Brain microvascular endothelial cell (primary cell): ENCODE measurements around the gene FLII.
A peak's percentile ranks its signal among the peaks of the same experiment; 100 is the strongest.

Experiments used
- DNase-seq: peaks from one replicate; pipeline ENCODE4 v3.0.0-alpha.2; 2020
- H3K27ac ChIP-seq: fragments of 250-450 bp; sonication (Bioruptor Pico); 2 replicates; pipeline ENCODE4 v1.5.1; 2020; ENCODE audit warnings: mild to moderate bottlenecking, moderate library complexity
- H3K27me3 ChIP-seq: fragments of 250-450 bp; sonication (Bioruptor Pico); replicated peaks from 2 replicates; pipeline ENCODE4 v1.5.1; 2020; ENCODE audit warnings: mild to moderate bottlenecking
- H3K36me3 ChIP-seq: fragments of 250-450 bp; sonication (Bioruptor Pico); replicated peaks from 2 replicates; pipeline ENCODE4 v1.5.1; 2020; ENCODE audit warnings: mild to moderate bottlenecking
- H3K4me3 ChIP-seq: 2 replicates; pipeline ENCODE4 v1.5.1; 2011; ENCODE audit warnings: low read depth, mild to moderate bottlenecking, control low read depth, low read length, moderate library complexity
- CTCF ChIP-seq: IDR thresholded peaks from 2 replicates; pipeline ENCODE4 v1.5.1; 2011; ENCODE audit warnings: low read depth, mild to moderate bottlenecking, moderate library complexity, low read length, control low read depth, inconsistent platforms; ENCODE audit errors: missing control alignments
- in situ Hi-C: cut with HindIII; loops from 2 replicates; pipeline ENCODE4 v1.10.0; 2017; ENCODE audit warnings: low sequenced_read_pairs, low pct_ligation_motif_present

The FLII gene

GRCh38 chr17:18262111-18262510 is 3.6 kb upstream of the FLII start:
- peaks cover 13% of the 10 kb centered on the region for H3K36me3 ChIP-seq
- TF ChIP-seq CTCF: no peak
- no peaks in the 10 kb centered on the region for H3K27me3 ChIP-seq
- DNase-seq: no peak
- no peak overlapping the region for H3K27ac ChIP-seq
- no peak overlapping the region for H3K4me3 ChIP-seq
- in situ Hi-C loops: no loop called here

- DNase-seq: no peak
- peaks cover 13% of the 10 kb centered on the region for H3K36me3 ChIP-seq
- H3K27ac ChIP-seq: no peak overlapping the region
- H3K27me3 ChIP-seq: no peaks in the 10 kb centered on the region
- no peak for TF ChIP-seq CTCF
- in situ Hi-C loops: no loop called here
- peak overlapping the region; percentile 86 for H3K4me3 ChIP-seq
Observed at GRCh38 chr17:18261659-18262058, 3.1 kb upstream of the FLII start.

- no peak for TF ChIP-seq CTCF
- H3K27me3 ChIP-seq: no peaks in the 10 kb centered on the region
- in situ Hi-C loops: no loop called here
Observed at GRCh38 chr17:18261146-18261515, 2.6 kb upstream of the FLII start.

DNA sequence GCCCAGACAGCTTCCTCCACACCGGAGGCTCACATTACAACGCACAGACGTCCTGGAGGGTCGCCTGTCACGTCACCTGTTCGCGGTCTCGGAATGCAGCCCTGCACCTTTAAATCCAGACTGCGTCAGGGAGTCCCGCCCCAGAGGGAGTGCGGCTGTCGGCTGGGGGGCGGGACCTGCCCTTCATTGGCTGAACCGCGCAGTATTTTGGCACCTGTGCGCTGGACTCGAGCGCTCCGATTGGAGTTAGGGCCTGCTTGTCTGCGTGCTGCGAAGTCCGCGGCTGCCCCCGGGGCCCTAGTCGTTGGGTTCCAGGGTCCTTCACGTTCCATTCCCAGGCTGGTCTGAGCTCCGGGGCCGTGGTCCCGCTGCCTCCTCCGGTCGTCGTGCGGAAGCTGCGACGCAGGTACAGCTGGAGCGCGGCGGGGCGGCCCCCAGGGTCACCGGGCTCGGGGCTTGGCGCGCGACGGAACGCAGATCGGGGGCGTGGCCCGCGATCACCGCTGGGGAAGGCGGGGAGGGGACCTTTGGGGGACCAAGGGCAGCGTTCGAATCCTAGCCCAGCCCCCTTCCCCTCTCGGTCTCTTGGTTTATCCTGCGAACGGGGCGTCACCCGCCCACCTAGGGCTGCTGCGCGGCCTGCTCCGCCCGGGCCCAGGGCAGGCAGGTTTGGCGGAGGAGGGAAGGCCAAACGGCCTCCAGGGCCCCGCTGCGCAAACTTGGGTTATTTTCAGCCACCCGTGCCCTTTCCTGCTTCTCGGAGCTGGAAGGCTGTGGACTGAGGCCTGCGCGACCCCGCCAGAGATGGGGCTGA is 2.0 kb upstream of the FLII start, which contains the start of gene MIEF2:
TSS of gene MIEF2 (plus strand) at position 331 of the 814 bp plus-strand sequence. CDS start 2,059 bp downstream, outside the sequence.
- H3K27me3 ChIP-seq: no peaks in the 10 kb centered on the region
- peak within 1 kb of the TSS; percentile 86 for H3K4me3 ChIP-seq
- H3K27ac ChIP-seq: peak within 1 kb of the TSS; percentile 22
- H3K36me3 ChIP-seq: peaks cover 22% of the 10 kb centered on the region
- DNase-seq: peak; percentile 89
- in situ Hi-C loops: no loop called here
- no peak for TF ChIP-seq CTCF

More at GRCh38 chr17:18261146-18261515, 2.6 kb upstream of the FLII start:
- peak overlapping the region; percentile 86 for H3K4me3 ChIP-seq
- H3K27ac ChIP-seq: peak overlapping the region; percentile 22
- DNase-seq: no peak
- peaks cover 16% of the 10 kb centered on the region for H3K36me3 ChIP-seq

- peaks cover 27% of the 10 kb centered on the region for H3K36me3 ChIP-seq
- H3K27me3 ChIP-seq: no peaks in the 10 kb centered on the region
- H3K4me3 ChIP-seq: peak overlapping the region; percentile 86
- in situ Hi-C loops: no loop called here
- DNase-seq: no peak
- no peak for TF ChIP-seq CTCF
- no peak overlapping the region for H3K27ac ChIP-seq
Observed at GRCh38 chr17:18259621-18260331, 1.2 kb upstream of the FLII start.
